G401.6 (cell line): ENCODE results near the gene AASDHPPT.
A peak's percentile ranks its signal among the peaks of the same experiment; 100 is the strongest.
"Not testable (repeated sequence)": the region's sequence is repeated elsewhere in the genome, so short reads cannot be mapped to it uniquely, and the experiment has no call there.

ENCODE experiments used
- FAIRE-seq: peaks from 2 replicates; lab custom pipeline; 2012; peaks lifted over from hg19 to GRCh38; lab: Jason Lieb, UNC

The AASDHPPT gene, protein sequence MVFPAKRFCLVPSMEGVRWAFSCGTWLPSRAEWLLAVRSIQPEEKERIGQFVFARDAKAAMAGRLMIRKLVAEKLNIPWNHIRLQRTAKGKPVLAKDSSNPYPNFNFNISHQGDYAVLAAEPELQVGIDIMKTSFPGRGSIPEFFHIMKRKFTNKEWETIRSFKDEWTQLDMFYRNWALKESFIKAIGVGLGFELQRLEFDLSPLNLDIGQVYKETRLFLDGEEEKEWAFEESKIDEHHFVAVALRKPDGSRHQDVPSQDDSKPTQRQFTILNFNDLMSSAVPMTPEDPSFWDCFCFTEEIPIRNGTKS

GRCh38 chr11:106077609-106078455, at the start of gene AASDHPPT:
Gene AASDHPPT (plus strand): TSS chr11:106077662. CDS start chr11:106077711, 49 bp downstream.
- FAIRE-seq: no peak

- no peak for FAIRE-seq
These were observed 46.9 kb upstream of the AASDHPPT start for GRCh38 chr11:106030609-106031008.

- no peak for FAIRE-seq
These were observed 46.2 kb upstream of the AASDHPPT start for GRCh38 chr11:106031202-106031810.

DNA sequence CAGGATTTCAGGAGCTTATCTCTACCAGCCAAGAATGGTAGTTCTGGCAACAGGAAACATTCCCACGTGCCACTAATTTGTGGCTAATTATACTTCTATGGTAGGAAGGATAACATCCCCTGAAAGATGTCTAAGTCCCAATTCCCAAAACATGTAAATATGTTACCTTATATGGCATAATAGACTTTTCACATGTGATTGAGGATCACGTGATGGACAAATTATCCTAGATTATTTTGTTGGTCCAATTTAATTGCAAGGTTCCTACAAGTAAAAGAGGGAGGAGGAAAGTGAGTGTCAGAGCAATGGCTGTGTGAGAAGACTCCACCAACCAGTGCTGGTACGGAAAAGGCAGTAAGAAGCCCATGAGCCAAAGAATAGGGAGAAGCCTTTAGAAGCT, 45.5 kb upstream of the AASDHPPT start:
- no peak for FAIRE-seq

GRCh38 chr11:106032861-106033260, 44.6 kb upstream of the AASDHPPT start:
- FAIRE-seq: no peak

GRCh38 chr11:106043540-106043939, 33.9 kb upstream of the AASDHPPT start:
- FAIRE-seq: no peak

GRCh38 chr11:106047631-106048030, 29.8 kb upstream of the AASDHPPT start:
- FAIRE-seq: no peak

DNA sequence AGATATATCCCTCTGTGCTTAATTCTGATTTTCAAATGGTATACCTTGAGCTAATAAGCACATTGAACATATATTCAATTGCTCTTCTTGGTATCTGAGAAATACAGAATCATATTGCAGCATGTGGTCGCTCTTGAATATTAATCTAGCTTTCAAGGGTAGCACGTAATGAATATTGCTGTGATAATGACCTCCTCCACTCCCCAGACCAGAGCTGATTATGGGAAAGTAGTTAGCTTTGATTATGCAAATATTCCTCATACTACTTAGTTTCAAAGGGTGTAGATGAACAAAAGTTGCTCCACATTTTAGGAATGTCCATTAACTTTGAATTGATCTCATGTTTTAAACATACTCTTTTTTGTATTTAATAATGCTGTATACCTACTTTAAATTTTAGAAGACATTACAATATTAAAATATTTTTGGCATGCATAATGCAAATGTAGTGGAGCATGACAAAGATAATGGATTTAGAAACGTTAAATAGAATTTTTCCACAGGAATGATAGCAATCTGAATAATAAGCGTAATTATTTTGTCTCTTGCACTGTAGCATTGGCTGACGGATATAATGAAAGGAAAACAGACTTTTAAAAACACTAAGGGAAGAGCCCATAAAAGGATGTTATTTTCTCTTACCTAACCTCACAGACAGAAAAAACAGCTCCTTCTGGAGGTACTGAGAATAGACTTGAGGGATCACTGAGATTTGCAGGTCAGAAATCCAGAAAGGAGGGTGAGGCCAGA, 27.6 kb upstream of the AASDHPPT start:
- no peak for FAIRE-seq

GRCh38 chr11:106051103-106051502, 26.4 kb upstream of the AASDHPPT start:
- no peak for FAIRE-seq

DNA sequence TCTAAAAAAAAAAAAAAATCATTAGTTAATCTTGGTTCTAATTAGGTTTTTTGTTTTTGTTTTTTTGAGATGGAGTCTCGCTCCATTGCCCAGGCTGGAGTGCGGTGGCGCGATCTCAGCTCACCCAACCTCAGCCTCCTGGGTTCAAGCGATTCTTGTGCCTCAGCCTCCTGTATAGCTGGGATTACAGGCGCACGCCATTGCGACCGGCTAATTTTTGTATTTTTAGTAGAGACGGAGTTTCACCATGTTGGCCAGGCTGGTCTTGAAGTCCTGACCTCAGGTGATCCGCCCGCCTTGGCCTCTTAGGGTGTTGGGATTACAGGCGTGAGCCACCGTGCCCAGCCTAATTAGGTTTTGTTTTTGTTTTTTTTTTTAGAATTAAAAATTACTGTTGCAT, 19.1 kb upstream of the AASDHPPT start:
- not testable (repeated sequence) for FAIRE-seq

DNA sequence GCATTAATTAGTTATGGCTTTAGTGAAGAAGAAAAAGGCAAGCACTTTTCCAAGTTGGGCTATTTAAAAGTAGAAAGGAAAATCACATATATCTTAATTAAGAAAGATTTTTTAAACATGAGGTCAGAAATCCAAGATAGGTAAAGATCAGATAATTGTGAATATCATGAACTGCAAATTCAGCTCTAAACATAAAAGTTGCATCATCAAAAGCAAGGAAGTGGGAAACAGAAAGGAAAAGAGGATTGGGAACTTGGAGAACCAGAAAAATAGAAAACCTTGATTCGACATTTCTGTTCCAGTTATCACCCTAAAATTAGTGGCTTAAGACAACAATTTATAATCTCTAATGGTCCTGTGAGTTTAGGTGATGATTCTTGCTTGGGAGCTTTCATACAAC, 17.8 kb upstream of the AASDHPPT start:
- FAIRE-seq: no peak

DNA sequence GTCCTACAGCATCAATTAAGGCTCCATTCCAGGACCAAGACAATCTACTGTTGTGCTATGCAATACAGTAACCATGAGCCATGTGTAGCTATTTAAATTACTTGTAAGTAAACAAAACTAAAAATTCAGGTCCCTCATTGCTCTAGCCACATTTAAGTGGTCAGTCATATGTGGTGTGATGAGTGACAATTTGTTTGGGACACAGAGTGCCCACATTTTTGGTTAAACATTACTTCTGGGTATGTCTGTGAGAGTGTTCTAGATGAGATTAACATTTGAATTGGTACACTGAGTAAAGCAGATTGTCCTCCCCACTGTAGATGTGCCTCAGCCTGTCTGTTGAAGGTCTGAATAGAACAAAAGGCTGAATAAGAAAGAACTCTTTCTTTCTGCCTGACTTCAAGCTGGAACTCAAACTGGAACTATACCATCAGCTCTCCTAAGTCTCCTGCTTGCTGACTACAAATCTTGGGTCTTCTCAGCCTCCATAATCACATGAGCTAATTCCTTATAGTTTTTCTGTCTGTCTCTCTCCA, 16.1 kb upstream of the AASDHPPT start:
- FAIRE-seq: no peak

DNA sequence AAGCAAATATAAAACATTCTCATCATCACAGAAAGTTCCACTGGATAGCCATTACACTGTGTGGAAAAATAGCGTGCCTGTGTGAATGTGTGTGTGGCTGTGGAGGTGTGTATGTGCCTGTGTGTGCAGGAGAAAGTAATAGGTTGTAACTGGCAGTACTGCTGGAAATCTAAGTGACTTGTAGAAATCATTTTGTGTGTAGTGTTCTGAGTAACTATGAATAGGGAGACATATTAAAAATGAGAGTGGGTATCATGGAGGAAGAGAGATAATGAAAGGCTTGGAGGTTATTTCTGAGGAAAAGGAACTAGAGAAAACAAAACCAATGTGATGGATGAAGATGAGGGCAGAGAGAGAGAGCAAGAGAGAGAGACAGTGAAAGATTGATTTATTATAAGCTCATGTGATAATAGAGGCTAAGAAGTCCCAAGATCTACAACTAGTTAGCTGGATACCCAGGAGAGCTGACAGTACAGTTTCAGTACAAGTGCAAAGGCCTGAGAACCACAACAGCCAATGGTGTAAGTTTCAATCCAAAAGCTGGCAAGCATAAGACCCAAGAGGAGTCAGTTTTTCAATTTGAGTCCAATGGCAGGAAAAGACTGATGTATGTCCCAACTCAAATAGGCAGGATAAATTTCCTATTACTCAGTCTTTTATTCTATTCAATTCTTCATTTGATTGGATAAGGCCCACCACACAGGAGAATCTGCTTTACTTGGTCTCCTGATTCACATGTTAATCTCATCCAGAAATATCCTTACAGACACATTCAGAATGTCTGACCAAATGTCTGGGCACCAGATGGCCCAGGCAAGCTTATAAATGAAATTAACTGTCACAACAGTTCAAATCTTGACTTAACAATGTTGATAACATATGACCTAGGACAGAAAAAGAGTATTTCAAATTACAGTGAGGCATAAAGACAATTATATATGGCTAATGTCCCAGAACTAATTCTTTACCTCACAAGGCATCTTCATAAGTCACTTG, 15.2 kb upstream of the AASDHPPT start:
- no peak for FAIRE-seq

- FAIRE-seq: no peak
These were observed 14.5 kb upstream of the AASDHPPT start for GRCh38 chr11:106063009-106063408.

DNA sequence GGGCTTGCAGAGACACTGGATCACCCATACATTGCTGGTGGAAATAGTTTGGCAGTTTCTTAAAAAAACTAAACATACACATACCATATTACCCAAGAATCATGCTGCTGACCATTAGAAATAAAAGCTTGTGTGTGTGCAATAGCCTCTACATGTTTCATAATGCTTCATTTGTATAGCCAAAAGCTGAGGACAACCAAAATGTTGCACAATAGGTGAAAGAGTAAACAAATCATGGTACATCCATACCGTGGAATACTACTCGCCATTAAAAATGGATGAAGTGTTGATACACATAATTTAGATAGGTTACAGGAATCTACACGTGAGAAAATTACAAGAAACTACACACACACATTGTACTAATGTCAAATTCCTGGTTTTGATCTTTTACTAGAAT, 6.9 kb upstream of the AASDHPPT start:
- FAIRE-seq: no peak

- no peak for FAIRE-seq
These were observed 4.7 kb upstream of the AASDHPPT start for GRCh38 chr11:106072804-106073203.

DNA sequence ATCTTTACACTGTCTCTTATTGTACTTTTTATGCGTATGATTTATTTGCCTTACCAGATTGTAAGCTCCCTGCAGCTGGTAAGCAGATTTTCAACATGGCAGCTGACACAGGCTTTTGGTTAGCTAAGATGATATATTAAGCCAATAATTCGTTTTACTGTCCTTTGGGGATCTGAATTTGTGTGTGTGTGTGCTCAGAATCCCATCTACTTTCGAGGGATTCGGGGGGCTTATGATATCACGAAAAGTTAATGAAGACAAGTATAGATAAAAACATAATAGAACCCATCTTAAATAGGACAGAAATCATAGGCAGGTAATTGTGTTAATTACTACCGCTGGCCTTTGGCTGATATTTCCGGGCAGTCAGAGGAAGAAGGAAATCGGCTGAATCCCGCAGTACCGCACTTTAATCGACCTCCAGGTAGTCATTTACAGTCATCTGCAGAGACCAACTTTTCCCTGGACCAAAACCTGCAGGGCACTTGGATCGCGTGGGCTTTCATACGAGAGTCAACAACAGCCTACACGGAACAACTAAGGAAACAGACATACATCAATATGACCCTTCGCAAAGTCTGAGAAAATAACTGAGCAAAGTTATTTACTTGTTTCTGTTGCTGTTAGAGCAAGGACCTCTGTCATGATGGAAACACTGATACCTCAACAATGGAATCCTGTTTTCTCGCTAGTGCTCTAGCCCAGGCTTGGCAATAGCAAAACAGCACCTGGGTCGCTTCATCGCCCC, 1.1 kb upstream of the AASDHPPT start:
- no peak for FAIRE-seq

GRCh38 chr11:106076919-106077608, 398 bp upstream of the AASDHPPT start, which contains the start of gene KBTBD3:
Gene KBTBD3 (minus strand): TSS chr11:106077347. CDS start chr11:106059097, 18,250 bp downstream.
- peak; percentile 96 for FAIRE-seq

GRCh38 chr11:106082096-106082495, 4.6 kb downstream of the AASDHPPT start:
- no peak for FAIRE-seq
